H1 (cell line): ENCODE data around the gene PRSS22. TPM values are rescaled to one million over a fixed set of nuclear protein-coding genes. Genes with fewer than 3 reads are reported as not detected.

Source experiments
- CTCF ChIA-PET: fragments of 300-600 bp; sonication (Branson Sonifier 250); formaldehyde crosslinking; loops from one replicate; lab custom pipeline; 2021; ENCODE audit not compliant: partially characterized antibody; lab: Charles Lee
- POLR2A ChIA-PET: fragments of 300-600 bp; sonication (Branson Sonifier 250); formaldehyde crosslinking; loops from one replicate; lab custom pipeline; 2021; ENCODE audit warnings: inconsistent platforms; ENCODE audit not compliant: partially characterized antibody; lab: Charles Lee
- DNase-seq, 2 experiments: peaks; one replicate each; pipeline versions ENCODE4 v3.0.0 to v3.0.0-alpha.2; 2010 to 2022; ENCODE audit warnings: low spot score in 2 of 2, low read depth in 1 of 2, mixed read lengths in 1 of 2
- FAIRE-seq: peaks from 2 replicates; lab custom pipeline; 2011; peaks lifted over from hg19 to GRCh38; lab: Jason Lieb, UNC
- H2AFZ ChIP-seq: 2 replicates; pipeline ENCODE4 v1.8.1; 2012; ENCODE audit warnings: low read length, inconsistent platforms
- H2AK5ac ChIP-seq: 2 replicates; pipeline ENCODE4 v1.6.1; 2013; ENCODE audit warnings: low read depth, low read length
- H2BK120ac ChIP-seq: replicated peaks from 2 replicates; pipeline ENCODE3; 2013; ENCODE audit warnings: low read depth, low read length, inconsistent platforms
- H2BK12ac ChIP-seq: 2 replicates; pipeline ENCODE4 v1.6.1; 2013; ENCODE audit warnings: low read depth, low read length
- H2BK15ac ChIP-seq: 2 replicates; pipeline ENCODE4 v1.6.1; 2013; ENCODE audit warnings: low read length
- H2BK20ac ChIP-seq: 2 replicates; pipeline ENCODE4 v1.6.1; 2013; ENCODE audit warnings: low read length
- H2BK5ac ChIP-seq: 2 replicates; pipeline ENCODE4 v1.6.1; 2013; ENCODE audit warnings: low read depth, low read length
- H3K14ac ChIP-seq: 2 replicates; pipeline ENCODE4 v1.6.1; 2013; ENCODE audit warnings: inconsistent platforms; ENCODE audit not compliant: insufficient read length
- H3K18ac ChIP-seq: 2 replicates; pipeline ENCODE4 v1.6.1; 2013; ENCODE audit warnings: low read length; ENCODE audit errors: extremely low read depth
- H3K23ac ChIP-seq: 2 replicates; pipeline ENCODE4 v1.6.1; 2013; ENCODE audit warnings: inconsistent platforms; ENCODE audit not compliant: insufficient read length
- H3K23me2 ChIP-seq: 2 replicates; pipeline ENCODE4 v1.6.1; 2013; ENCODE audit warnings: low read depth, low read length
- H3K27ac ChIP-seq: 2 replicates; pipeline ENCODE4 v1.6.1; 2011; ENCODE audit warnings: low read depth, low read length, inconsistent platforms
- H3K27me3 ChIP-seq, 4 experiments: replicated peaks in 1 of 4; 1 replicate in 1 of 4; 2 replicates in 3 of 4; pipeline versions ENCODE4 v1.6.1 to v1.8.1; 2011 to 2013; ENCODE audit warnings: low read length in 3 of 4, mild to moderate bottlenecking in 3 of 4, inconsistent platforms in 2 of 4, mixed read lengths in 2 of 4, moderate library complexity in 1 of 4; ENCODE audit not compliant: control insufficient read depth in 3 of 4, insufficient read depth in 3 of 4; ENCODE audit errors: extremely low read depth in 1 of 4
- H3K36me3 ChIP-seq, 4 experiments: 2 replicates each; pipeline versions ENCODE4 v1.6.1 to v1.8.1; 2011 to 2013; ENCODE audit warnings: mild to moderate bottlenecking in 4 of 4, low read length in 3 of 4, moderate library complexity in 2 of 4, control low read depth in 1 of 4, inconsistent platforms in 1 of 4; ENCODE audit not compliant: insufficient read depth in 4 of 4, control insufficient read depth in 2 of 4
- H3K4ac ChIP-seq: replicated peaks from 2 replicates; pipeline ENCODE3; 2013; ENCODE audit warnings: low read length, low read depth, mixed read lengths, inconsistent platforms; ENCODE audit not compliant: insufficient read length
- H3K4me1 ChIP-seq, 4 experiments: replicated peaks in 1 of 4; 1 replicate in 1 of 4; 2 replicates in 3 of 4; pipeline versions ENCODE4 v1.6.1 to v1.8.1; 2011 to 2013; ENCODE audit warnings: low read length in 3 of 4, inconsistent platforms in 2 of 4, mixed read lengths in 1 of 4; ENCODE audit not compliant: insufficient read depth in 4 of 4, control insufficient read depth in 3 of 4
- H3K4me2 ChIP-seq, 2 experiments: 2 replicates each; pipeline versions ENCODE4 v1.6.1 to v1.8.1; 2011 to 2013; ENCODE audit warnings: low read depth in 2 of 2, low read length in 2 of 2, control low read depth in 1 of 2, inconsistent platforms in 1 of 2, mild to moderate bottlenecking in 1 of 2; ENCODE audit not compliant: insufficient read depth in 1 of 2
- H3K4me3 ChIP-seq, 4 experiments: fragments of 200-600, 300-600 bp in 1 of 4; sonication (generic), shearing (Covaris generic), sonication (Bioruptor Twin) in 1 of 4; 2 replicates each; pipeline versions ENCODE4 v1.5.1 to v1.8.1; 2011 to 2016; ENCODE audit warnings: low read length in 4 of 4, low read depth in 3 of 4, control low read depth in 2 of 4, inconsistent platforms in 2 of 4, mild to moderate bottlenecking in 2 of 4, mixed read lengths in 1 of 4, moderate library complexity in 1 of 4; ENCODE audit not compliant: insufficient read depth in 2 of 4; ENCODE audit errors: extremely low read depth in 1 of 4
- H3K56ac ChIP-seq: replicated peaks from 2 replicates; pipeline ENCODE3; 2013; ENCODE audit warnings: low read depth, mild to moderate bottlenecking, mixed read lengths, low read length, inconsistent platforms; ENCODE audit not compliant: insufficient read length
- H3K79me1 ChIP-seq: 2 replicates; pipeline ENCODE4 v1.6.1; 2013; ENCODE audit warnings: low read depth, low read length, control low read depth
- H3K79me2 ChIP-seq, 2 experiments: 2 replicates each; pipeline versions ENCODE4 v1.6.1 to v1.8.1; 2012 to 2013; ENCODE audit warnings: low read length in 2 of 2, mild to moderate bottlenecking in 2 of 2, inconsistent platforms in 1 of 2; ENCODE audit not compliant: insufficient read depth in 2 of 2, control insufficient read depth in 1 of 2
- H3K9ac ChIP-seq, 4 experiments: replicated peaks in 1 of 4; 1 replicate in 1 of 4; 2 replicates in 3 of 4; pipeline versions ENCODE4 v1.6.1 to v1.8.1; 2011 to 2013; ENCODE audit warnings: low read depth in 3 of 4, low read length in 3 of 4, control low read depth in 2 of 4, mild to moderate bottlenecking in 2 of 4, moderate library complexity in 2 of 4, inconsistent platforms in 1 of 4; ENCODE audit errors: extremely low read depth in 1 of 4
- H3K9me3 ChIP-seq, 2 experiments: 2 replicates each; pipeline versions ENCODE4 v1.6.1 to v1.8.1; 2012 to 2013; ENCODE audit warnings: mild to moderate bottlenecking in 2 of 2, moderate library complexity in 2 of 2, control low read depth in 1 of 2, inconsistent platforms in 1 of 2, low read depth in 1 of 2, low read length in 1 of 2, mixed read lengths in 1 of 2; ENCODE audit not compliant: insufficient read depth in 2 of 2
- H4K20me1 ChIP-seq, 2 experiments: replicated peaks in 1 of 2; 2 replicates each; pipeline versions ENCODE3 to v1.8.1; 2011 to 2013; ENCODE audit warnings: inconsistent platforms in 2 of 2, low read length in 2 of 2, mild to moderate bottlenecking in 1 of 2; ENCODE audit not compliant: insufficient read depth in 2 of 2, control insufficient read depth in 1 of 2
- H4K5ac ChIP-seq: 2 replicates; pipeline ENCODE4 v1.6.1; 2013; ENCODE audit warnings: low read length, low read depth, mixed read lengths, inconsistent platforms; ENCODE audit not compliant: insufficient read length
- H4K8ac ChIP-seq: 2 replicates; pipeline ENCODE4 v1.8.0; 2013; ENCODE audit warnings: mild to moderate bottlenecking, moderate library complexity, low read length, inconsistent platforms; ENCODE audit not compliant: insufficient read depth; ENCODE audit errors: extremely low read depth
- H4K91ac ChIP-seq: replicated peaks from 2 replicates; pipeline ENCODE3; 2013; ENCODE audit warnings: low read length, mixed read lengths, inconsistent platforms; ENCODE audit not compliant: insufficient read length
- ASH2L ChIP-seq: fragments of 200-600, 300-600 bp; sonication (generic); IDR thresholded peaks from one replicate; pipeline ENCODE4 v1.7.1; 2017; ENCODE audit warnings: low read length
- BRCA1 ChIP-seq: IDR thresholded peaks from 2 replicates; pipeline ENCODE4 v1.6.1; 2012; ENCODE audit warnings: low read depth, low read length, improper control_type of control experiment
- CHD1 ChIP-seq: IDR thresholded peaks from 2 replicates; pipeline ENCODE4 v1.6.1; 2012; ENCODE audit warnings: low read depth, low read length, improper control_type of control experiment
- CHD2 ChIP-seq: IDR thresholded peaks from 2 replicates; pipeline ENCODE4 v1.6.1; 2012; ENCODE audit warnings: low read length, improper control_type of control experiment
- CREB1 ChIP-seq: IDR thresholded peaks from 2 replicates; pipeline ENCODE4 v1.6.1; 2012; ENCODE audit warnings: inconsistent platforms
- E2F6 ChIP-seq: IDR thresholded peaks from 2 replicates; pipeline ENCODE4 v1.6.1; 2012; ENCODE audit warnings: inconsistent platforms
- EZH2 ChIP-seq: fragments of 200-600 bp; sonication (generic); IDR thresholded peaks from 2 replicates; pipeline ENCODE4 v1.7.1; 2012; ENCODE audit warnings: low read depth, mild to moderate bottlenecking, moderate library complexity, low read length, inconsistent platforms; ENCODE audit not compliant: severe bottlenecking
- GABPA ChIP-seq: IDR thresholded peaks from 2 replicates; pipeline ENCODE4 v1.6.1; 2011; ENCODE audit warnings: mild to moderate bottlenecking, low read length, moderate library complexity, borderline replicate concordance; ENCODE audit not compliant: insufficient read depth
- HDAC6 ChIP-seq: IDR thresholded peaks from one replicate; pipeline ENCODE4 v1.7.1; 2012; ENCODE audit warnings: low read depth, mild to moderate bottlenecking, inconsistent platforms, low read length, moderate library complexity
- POLR2A ChIP-seq, 2 experiments: IDR thresholded peaks; 1 replicate in 1 of 2; 2 replicates in 1 of 2; pipeline ENCODE4 v1.6.1; 2011; ENCODE audit warnings: low read depth in 2 of 2, low read length in 2 of 2, mild to moderate bottlenecking in 2 of 2; ENCODE audit errors: control extremely low read depth in 1 of 2
- SIX5 ChIP-seq: IDR thresholded peaks from 2 replicates; pipeline ENCODE4 v1.6.1; 2011; ENCODE audit warnings: mild to moderate bottlenecking, low read depth, low read length
- SP1 ChIP-seq: IDR thresholded peaks from 2 replicates; pipeline ENCODE4 v1.6.1; 2011; ENCODE audit warnings: low read depth, low read length
- TAF7 ChIP-seq: optimal IDR thresholded peaks from 2 replicates; pipeline ENCODE3; 2011; ENCODE audit warnings: low read depth, mild to moderate bottlenecking, inconsistent platforms, low read length, moderate library complexity, borderline replicate concordance
- TEAD4 ChIP-seq: IDR thresholded peaks from 2 replicates; pipeline ENCODE4 v1.6.1; 2012; ENCODE audit warnings: low read depth, low read length, inconsistent platforms, mixed read lengths
- YY1 ChIP-seq: IDR thresholded peaks from 2 replicates; pipeline ENCODE4 v1.6.1; 2011; ENCODE audit warnings: low read depth, mild to moderate bottlenecking, low read length
- ZNF274 ChIP-seq: IDR thresholded peaks from 2 replicates; pipeline ENCODE4 v1.7.0; 2012; ENCODE audit warnings: low read length, borderline replicate concordance; ENCODE audit errors: extremely low read depth
- WGBS, 2 experiments: shearing (Covaris generic) in 1 of 2; methylation state at CpG; one replicate each; pipeline versions ENCODE4 v1.1.6 to v1.1.7; 2013 to 2015; ENCODE audit warnings: low lambda C conversion rate in 2 of 2, mixed read lengths in 2 of 2, inconsistent platforms in 1 of 2, low coverage in 1 of 2, missing lambda C conversion rate in 1 of 2; ENCODE audit not compliant: insufficient replicate concordance in 2 of 2, insufficient coverage in 1 of 2, insufficient read length in 1 of 2; ENCODE audit errors: extremely low coverage in 1 of 2, missing lambda C conversion rate in 1 of 2; 5-methylcytosine and 5-hydroxymethylcytosine counted together
- polyA plus RNA-seq, 7 experiments: library from polyadenylated mRNA; depleted of rRNA in 3 of 7; stranded (reverse) in 5 of 7; unstranded in 2 of 7; fragments of >200 nt in 5 of 7; fragments of 200-250 nt in 2 of 7; gene quantifications; 1 replicate in 5 of 7; 2 replicates in 1 of 7; 4 replicates in 1 of 7; pipeline versions ENCODE4 v1.2.1 to v1.2.3, GENCODE V29; 2011 to 2013; ENCODE audit warnings: missing spikeins in 2 of 7, mixed read lengths in 2 of 7
- total RNA-seq: library from RNA; stranded (reverse); fragmentation: NEBNext Ultra II Directional; extraction: Animal tissue kit (Norgen Biotek cat#: 25700); gene quantifications from 2 replicates; pipeline ENCODE4 v1.2.1, GENCODE V29; 2021

Gene PRSS22
- total and polyA plus RNA-seq, 2 of the 8 experiments (the other 6 are each of a cell fraction or from before 2014, with no cell fraction given): 4.0 to 4.4 TPM

- POLR2A ChIA-PET: interaction anchor here (0.9 kb wide), 1 partner anchor 12 kb away, joined by 3 read pairs; no protein-coding TSS in a partner anchor
- no peak overlapping the region for H2BK12ac ChIP-seq
- H3K79me2 ChIP-seq: no peaks in the 10 kb centered on the region
- TF ChIP-seq GABPA (no peak), SIX5 (no peak), E2F6 (no peak), CHD2 (no peak), SP1 (no peak), TAF7 (no peak), CHD1 (no peak), ZNF274 (no peak), POLR2A (IDR thresholded peaks at IDR 0.05; ENCODE audit: control extremely low read depth in 1 of 2, low read depth in 2 of 2, low read length in 2 of 2) (no peak), BRCA1 (no peak), CREB1 (no peak), ASH2L (no peak), HDAC6 (no peak), TEAD4 (no peak), EZH2 (no peak), YY1 (no peak)
Observed at GRCh38 chr16:2825906-2826305, 32.1 kb downstream of the PRSS22 start.

More at GRCh38 chr16:2825906-2826305, 32.1 kb downstream of the PRSS22 start:
- no peak overlapping the region for H2BK120ac ChIP-seq
- CTCF ChIA-PET: interaction anchor here (0.8 to 1.7 kb wide), 5 partner anchors 10 to 28 kb away, joined by 3 to 7 read pairs (median 4); no protein-coding TSS in a partner anchor
- no peak overlapping the region for H4K91ac ChIP-seq
- no peak overlapping the region for H3K18ac ChIP-seq
- H3K4me1 ChIP-seq: no peaks in the 10 kb centered on the region
- no peak overlapping the region for H2AFZ ChIP-seq
- no peak overlapping the region for H3K14ac ChIP-seq
- no peaks in the 10 kb centered on the region for H3K23me2 ChIP-seq
- no peak overlapping the region for H3K9ac ChIP-seq
- H4K5ac ChIP-seq: no peak overlapping the region
- H3K27ac ChIP-seq: no peak overlapping the region
- no peak overlapping the region for H2BK20ac ChIP-seq
- no peak overlapping the region for H4K8ac ChIP-seq
- no peak overlapping the region for H2AK5ac ChIP-seq
- FAIRE-seq (no peak), DNase-seq (no peak)
- no peaks in the 10 kb centered on the region for H4K20me1 ChIP-seq
- H3K4me2 ChIP-seq: no peak overlapping the region
- no peak overlapping the region for H3K56ac ChIP-seq
- 83% methylated on average over 11 of the region's 11 CpGs; no CpG with 5 or more reads in 1 of the 2 experiments for WGBS, 2 experiments
- H3K23ac ChIP-seq: no peak overlapping the region
- no peaks in the 10 kb centered on the region for H3K79me1 ChIP-seq
- no peaks in the 10 kb centered on the region for H3K27me3 ChIP-seq
- no peaks in the 10 kb centered on the region for H3K36me3 ChIP-seq
- no peak overlapping the region for H3K4me3 ChIP-seq
- H3K9me3 ChIP-seq: no peaks in the 10 kb centered on the region
- H2BK15ac ChIP-seq: no peak overlapping the region
- H3K4ac ChIP-seq: no peak overlapping the region
- H2BK5ac ChIP-seq: no peak overlapping the region
